HCT116 (cell line): ENCODE results near the gene MMP23B. TPM values are rescaled to one million over a fixed set of nuclear protein-coding genes. Genes with fewer than 3 reads are reported as not detected.

Source experiments
- ATAC-seq: fragments of 200-7000 bp; cut with Tn5 transposase; 2 replicates; pipeline ENCODE4 v1.9.1; 2020; ENCODE audit warnings: mild to moderate bottlenecking, moderate library complexity
- BruUV-seq: library from RNA; stranded (reverse); fragments of 400-500 nt; replicated peaks from 2 replicates; lab custom pipeline; 2021; lab: Mats Ljungman, UMichigan
- CTCF ChIA-PET: fragments of 300-600 bp; sonication (Branson Sonifier 250); formaldehyde crosslinking; loops from one replicate; lab custom pipeline; 2021; ENCODE audit warnings: antibody characterized with exemption; lab: Charles Lee
- POLR2A ChIA-PET: fragments of 300-600, 350-600 bp; sonication (Branson Sonifier 250); formaldehyde crosslinking; loops from one replicate; lab custom pipeline; 2021; ENCODE audit warnings: antibody characterized with exemption; lab: Charles Lee
- RAD21 ChIA-PET, 2 experiments: fragments of 300-600 bp; sonication (Branson Sonifier 250); formaldehyde crosslinking; loops; one replicate each; lab custom pipeline; 2023; ENCODE audit warnings: low total read pairs in 2 of 2; ENCODE audit not compliant: uncharacterized antibody in 2 of 2, unreplicated experiment in 2 of 2, low non-redundant PET in 1 of 2; lab: Charles Lee
- DNase-seq: peaks from one replicate; pipeline ENCODE4 v3.0.0-alpha.2; 2010; ENCODE audit warnings: low read depth, low spot score
- H2AFZ ChIP-seq: fragments of 200-600 bp; shearing (Covaris generic), sonication (generic); 2 replicates; pipeline ENCODE4 v1.6.1; 2017; ENCODE audit warnings: low read depth, mixed run types, mixed read lengths, antibody characterized with exemption, low read length; ENCODE audit not compliant: poor library complexity, severe bottlenecking
- H3K27ac ChIP-seq: 2 replicates; pipeline ENCODE4 v1.5.1; 2012; ENCODE audit warnings: low read depth, low read length
- H3K27me3 ChIP-seq: fragments of 200-600 bp; sonication (generic); 2 replicates; pipeline ENCODE4 v1.6.1; 2016; ENCODE audit warnings: mixed run types, low read length, mixed read lengths; ENCODE audit not compliant: insufficient read depth
- H3K36me3 ChIP-seq, 2 experiments: fragments of 200-500 bp in 1 of 2; fragments of 200-600 bp in 1 of 2; sonication (Bioruptor generic) in 1 of 2; sonication (generic) in 1 of 2; 2 replicates each; pipeline versions ENCODE4 v1.5.1 to v1.6.1; 2014 to 2016; ENCODE audit warnings: low read length in 2 of 2, inconsistent platforms in 1 of 2, mixed read lengths in 1 of 2, mixed run types in 1 of 2; ENCODE audit not compliant: insufficient read depth in 2 of 2, control insufficient read depth in 1 of 2
- H3K4me1 ChIP-seq, 2 experiments: fragments of 200-600 bp in 1 of 2; sonication (generic) in 1 of 2; 2 replicates each; pipeline versions ENCODE4 v1.5.1 to v1.6.1; 2012 to 2017; ENCODE audit warnings: low read length in 2 of 2, inconsistent platforms in 1 of 2, mild to moderate bottlenecking in 1 of 2, mixed read lengths in 1 of 2, mixed run types in 1 of 2, moderate library complexity in 1 of 2; ENCODE audit not compliant: insufficient read depth in 2 of 2, control insufficient read depth in 1 of 2
- H3K4me2 ChIP-seq: fragments of 200-600 bp; sonication (generic); 2 replicates; pipeline ENCODE4 v1.6.1; 2017; ENCODE audit warnings: mixed run types, low read length, mixed read lengths
- H3K4me3 ChIP-seq, 2 experiments: fragments of 200-600 bp in 1 of 2; sonication (generic) in 1 of 2; replicated peaks in 1 of 2; 2 replicates each; pipeline ENCODE4 v1.5.1; 2011 to 2016; ENCODE audit warnings: low read length in 2 of 2, control low read depth in 1 of 2, low read depth in 1 of 2, mild to moderate bottlenecking in 1 of 2, mixed read lengths in 1 of 2, mixed run types in 1 of 2
- H3K79me2 ChIP-seq: fragments of 200-600 bp; sonication (generic); 2 replicates; pipeline ENCODE4 v1.6.1; 2017; ENCODE audit warnings: mild to moderate bottlenecking, mixed run types, low read length, moderate library complexity, mixed read lengths; ENCODE audit not compliant: insufficient read depth
- H3K9ac ChIP-seq: fragments of 200-600 bp; sonication (generic); 2 replicates; pipeline ENCODE4 v1.6.1; 2016; ENCODE audit warnings: low read length, mixed read lengths
- H3K9me2 ChIP-seq: fragments of 200-600 bp; sonication (generic), shearing (Covaris generic); 2 replicates; pipeline ENCODE4 v1.6.1; 2017; ENCODE audit warnings: mixed run types, mild to moderate bottlenecking, moderate library complexity; ENCODE audit not compliant: insufficient read depth
- H3K9me3 ChIP-seq, 2 experiments: fragments of 200-500 bp in 1 of 2; fragments of 200-600 bp in 1 of 2; sonication (Bioruptor generic) in 1 of 2; sonication (generic) in 1 of 2; 2 replicates each; pipeline ENCODE4 v1.6.1; 2014 to 2017; ENCODE audit warnings: low read length in 2 of 2, mixed read lengths in 2 of 2, inconsistent platforms in 1 of 2, low read depth in 1 of 2, mild to moderate bottlenecking in 1 of 2, mixed run types in 1 of 2, moderate library complexity in 1 of 2; ENCODE audit not compliant: control insufficient read depth in 1 of 2, insufficient read depth in 1 of 2
- H4K20me1 ChIP-seq: fragments of 200-600 bp; sonication (generic), shearing (Covaris generic); 2 replicates; pipeline ENCODE4 v1.6.1; 2017; ENCODE audit warnings: mixed run types, mild to moderate bottlenecking, moderate library complexity; ENCODE audit not compliant: insufficient read depth
- CBX3 ChIP-seq: IDR thresholded peaks from 2 replicates; pipeline ENCODE4 v1.6.1; 2012; ENCODE audit warnings: low read depth
- CEBPB ChIP-seq: IDR thresholded peaks from 2 replicates; pipeline ENCODE4 v1.6.1; 2012; ENCODE audit warnings: low read depth
- EGR1 ChIP-seq: IDR thresholded peaks from 2 replicates; pipeline ENCODE4 v1.6.1; 2012; ENCODE audit warnings: low read depth
- ELF1 ChIP-seq: IDR thresholded peaks from 2 replicates; pipeline ENCODE4 v1.6.1; 2012; ENCODE audit warnings: low read depth, borderline replicate concordance
- EZH2 ChIP-seq: fragments of 200-600 bp; sonication (generic); IDR thresholded peaks from 2 replicates; pipeline ENCODE4 v1.6.1; 2017; ENCODE audit warnings: antibody characterized with exemption, mixed run types
- EZH2phosphoT487 ChIP-seq: fragments of 200-600 bp; IDR thresholded peaks from 2 replicates; pipeline ENCODE4 v1.6.1; 2018; ENCODE audit warnings: antibody characterized with exemption, borderline replicate concordance
- JUND ChIP-seq: IDR thresholded peaks from 2 replicates; pipeline ENCODE4 v1.6.1; 2012
- RAD21 ChIP-seq: IDR thresholded peaks from 2 replicates; pipeline ENCODE4 v1.6.1; 2012; ENCODE audit warnings: low read depth, mild to moderate bottlenecking
- SIN3A ChIP-seq: IDR thresholded peaks from 2 replicates; pipeline ENCODE4 v1.6.1; 2012; ENCODE audit warnings: low read depth
- SP1 ChIP-seq: IDR thresholded peaks from 2 replicates; pipeline ENCODE4 v1.6.1; 2012; ENCODE audit warnings: low read depth
- SRF ChIP-seq: IDR thresholded peaks from 2 replicates; pipeline ENCODE4 v1.6.1; 2012; ENCODE audit warnings: low read depth
- TCF7L2 ChIP-seq: IDR thresholded peaks from 2 replicates; pipeline ENCODE4 v1.7.0; 2011; ENCODE audit warnings: borderline replicate concordance, inconsistent platforms; ENCODE audit not compliant: insufficient read depth, insufficient read length; ENCODE audit errors: extremely low read depth
- YY1 ChIP-seq: IDR thresholded peaks from 2 replicates; pipeline ENCODE4 v1.6.1; 2011; ENCODE audit warnings: low read length, low read depth, moderate library complexity, mild to moderate bottlenecking; ENCODE audit not compliant: insufficient replicate concordance; ENCODE audit errors: extremely low read depth
- ZNF274 ChIP-seq: fragments of 200-500 bp; sonication (Bioruptor generic); IDR thresholded peaks from 2 replicates; pipeline ENCODE4 v1.6.1; 2014; ENCODE audit warnings: mild to moderate bottlenecking, low read depth, low read length, inconsistent platforms
- intact Hi-C: fragments of 100-400 bp; cut with micrococcal nuclease; formaldehyde crosslinking; loops from 2 replicates; pipeline ENCODE4 v1.10.0; 2022
- total RNA-seq: library from RNA; stranded (reverse); gene quantifications from one replicate; pipeline ENCODE4 v1.2.1, GENCODE V29; 2021; ENCODE audit not compliant: unreplicated experiment
- TF ChIP-seq, protein P1 (sequence below): IDR thresholded peaks from 2 replicates; pipeline ENCODE4 v1.6.1; 2012; ENCODE audit warnings: low read depth
- TF ChIP-seq, protein P2 (sequence below): IDR thresholded peaks from 2 replicates; pipeline ENCODE4 v1.6.1; 2011; ENCODE audit warnings: mild to moderate bottlenecking, low read length, moderate library complexity; ENCODE audit not compliant: insufficient replicate concordance; ENCODE audit errors: extremely low read depth
- TF ChIP-seq, protein P3 (sequence below), 3 experiments: fragments of 200-600 bp in 1 of 3; sonication (generic) in 1 of 3; IDR thresholded peaks in 2 of 3; conservative IDR thresholded peaks in 1 of 3; 2 replicates each; pipeline ENCODE4 v1.5.1; 2012 to 2017; ENCODE audit warnings: low read depth in 2 of 3, low read length in 2 of 3, antibody characterized with exemption in 1 of 3, borderline replicate concordance in 1 of 3, control low read depth in 1 of 3, mild to moderate bottlenecking in 1 of 3, mixed read lengths in 1 of 3, mixed run types in 1 of 3, moderate library complexity in 1 of 3; ENCODE audit not compliant: insufficient read depth in 1 of 3
- TF ChIP-seq, protein P4 (sequence below): IDR thresholded peaks from 2 replicates; pipeline ENCODE4 v1.6.1; 2012

MMP23B gene
- total RNA-seq, 1 experiment from 2014 or later, result 8.7 TPM

DNA sequence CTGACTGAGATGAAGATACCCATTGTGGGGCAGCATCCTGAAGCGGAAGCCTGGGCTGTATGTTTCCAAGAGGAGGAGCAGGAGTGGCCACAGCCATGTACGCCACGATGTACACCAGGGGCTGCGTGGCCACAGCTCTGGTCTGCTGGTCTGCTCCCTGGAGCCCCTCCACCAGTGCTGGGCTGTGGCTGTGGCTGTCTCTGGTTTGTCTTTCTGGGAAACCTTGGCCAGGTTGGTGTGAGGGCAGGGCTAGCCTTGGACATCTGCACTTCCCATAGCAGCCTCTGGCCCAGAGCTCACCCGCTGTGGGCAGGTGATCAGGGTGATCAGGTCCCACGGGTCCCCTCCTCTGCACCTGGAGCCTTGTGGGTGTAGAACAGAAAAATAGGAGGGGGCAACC lies 14.0 kb upstream of the MMP23B start:
- ATAC-seq (no peak), DNase-seq (no peak)
- TF ChIP-seq SIN3A (no peak), YY1 (no peak), SRF (no peak), JUND (no peak), ZNF274 (no peak), EZH2 (no peak), TCF7L2 (no peak), CEBPB (no peak), ELF1 (no peak), SP1 (no peak), EZH2phosphoT487 (no peak), EGR1 (no peak), CBX3 (no peak), RAD21 (no peak)
- TF ChIP-seq, protein P1, sequence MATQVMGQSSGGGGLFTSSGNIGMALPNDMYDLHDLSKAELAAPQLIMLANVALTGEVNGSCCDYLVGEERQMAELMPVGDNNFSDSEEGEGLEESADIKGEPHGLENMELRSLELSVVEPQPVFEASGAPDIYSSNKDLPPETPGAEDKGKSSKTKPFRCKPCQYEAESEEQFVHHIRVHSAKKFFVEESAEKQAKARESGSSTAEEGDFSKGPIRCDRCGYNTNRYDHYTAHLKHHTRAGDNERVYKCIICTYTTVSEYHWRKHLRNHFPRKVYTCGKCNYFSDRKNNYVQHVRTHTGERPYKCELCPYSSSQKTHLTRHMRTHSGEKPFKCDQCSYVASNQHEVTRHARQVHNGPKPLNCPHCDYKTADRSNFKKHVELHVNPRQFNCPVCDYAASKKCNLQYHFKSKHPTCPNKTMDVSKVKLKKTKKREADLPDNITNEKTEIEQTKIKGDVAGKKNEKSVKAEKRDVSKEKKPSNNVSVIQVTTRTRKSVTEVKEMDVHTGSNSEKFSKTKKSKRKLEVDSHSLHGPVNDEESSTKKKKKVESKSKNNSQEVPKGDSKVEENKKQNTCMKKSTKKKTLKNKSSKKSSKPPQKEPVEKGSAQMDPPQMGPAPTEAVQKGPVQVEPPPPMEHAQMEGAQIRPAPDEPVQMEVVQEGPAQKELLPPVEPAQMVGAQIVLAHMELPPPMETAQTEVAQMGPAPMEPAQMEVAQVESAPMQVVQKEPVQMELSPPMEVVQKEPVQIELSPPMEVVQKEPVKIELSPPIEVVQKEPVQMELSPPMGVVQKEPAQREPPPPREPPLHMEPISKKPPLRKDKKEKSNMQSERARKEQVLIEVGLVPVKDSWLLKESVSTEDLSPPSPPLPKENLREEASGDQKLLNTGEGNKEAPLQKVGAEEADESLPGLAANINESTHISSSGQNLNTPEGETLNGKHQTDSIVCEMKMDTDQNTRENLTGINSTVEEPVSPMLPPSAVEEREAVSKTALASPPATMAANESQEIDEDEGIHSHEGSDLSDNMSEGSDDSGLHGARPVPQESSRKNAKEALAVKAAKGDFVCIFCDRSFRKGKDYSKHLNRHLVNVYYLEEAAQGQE, result no peak
- TF ChIP-seq, protein P2, sequence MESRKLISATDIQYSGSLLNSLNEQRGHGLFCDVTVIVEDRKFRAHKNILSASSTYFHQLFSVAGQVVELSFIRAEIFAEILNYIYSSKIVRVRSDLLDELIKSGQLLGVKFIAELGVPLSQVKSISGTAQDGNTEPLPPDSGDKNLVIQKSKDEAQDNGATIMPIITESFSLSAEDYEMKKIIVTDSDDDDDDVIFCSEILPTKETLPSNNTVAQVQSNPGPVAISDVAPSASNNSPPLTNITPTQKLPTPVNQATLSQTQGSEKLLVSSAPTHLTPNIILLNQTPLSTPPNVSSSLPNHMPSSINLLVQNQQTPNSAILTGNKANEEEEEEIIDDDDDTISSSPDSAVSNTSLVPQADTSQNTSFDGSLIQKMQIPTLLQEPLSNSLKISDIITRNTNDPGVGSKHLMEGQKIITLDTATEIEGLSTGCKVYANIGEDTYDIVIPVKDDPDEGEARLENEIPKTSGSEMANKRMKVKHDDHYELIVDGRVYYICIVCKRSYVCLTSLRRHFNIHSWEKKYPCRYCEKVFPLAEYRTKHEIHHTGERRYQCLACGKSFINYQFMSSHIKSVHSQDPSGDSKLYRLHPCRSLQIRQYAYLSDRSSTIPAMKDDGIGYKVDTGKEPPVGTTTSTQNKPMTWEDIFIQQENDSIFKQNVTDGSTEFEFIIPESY, result no peak
- TF ChIP-seq, protein P3, sequence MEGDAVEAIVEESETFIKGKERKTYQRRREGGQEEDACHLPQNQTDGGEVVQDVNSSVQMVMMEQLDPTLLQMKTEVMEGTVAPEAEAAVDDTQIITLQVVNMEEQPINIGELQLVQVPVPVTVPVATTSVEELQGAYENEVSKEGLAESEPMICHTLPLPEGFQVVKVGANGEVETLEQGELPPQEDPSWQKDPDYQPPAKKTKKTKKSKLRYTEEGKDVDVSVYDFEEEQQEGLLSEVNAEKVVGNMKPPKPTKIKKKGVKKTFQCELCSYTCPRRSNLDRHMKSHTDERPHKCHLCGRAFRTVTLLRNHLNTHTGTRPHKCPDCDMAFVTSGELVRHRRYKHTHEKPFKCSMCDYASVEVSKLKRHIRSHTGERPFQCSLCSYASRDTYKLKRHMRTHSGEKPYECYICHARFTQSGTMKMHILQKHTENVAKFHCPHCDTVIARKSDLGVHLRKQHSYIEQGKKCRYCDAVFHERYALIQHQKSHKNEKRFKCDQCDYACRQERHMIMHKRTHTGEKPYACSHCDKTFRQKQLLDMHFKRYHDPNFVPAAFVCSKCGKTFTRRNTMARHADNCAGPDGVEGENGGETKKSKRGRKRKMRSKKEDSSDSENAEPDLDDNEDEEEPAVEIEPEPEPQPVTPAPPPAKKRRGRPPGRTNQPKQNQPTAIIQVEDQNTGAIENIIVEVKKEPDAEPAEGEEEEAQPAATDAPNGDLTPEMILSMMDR (IDR thresholded peaks at IDR 0.05 in 2 of 3, conservative IDR thresholded peaks at IDR 0.05 in 1 of 3; ENCODE audit: borderline replicate concordance in 1 of 3, insufficient read depth in 1 of 3, low read depth in 2 of 3, low read length in 2 of 3), result no peak
- TF ChIP-seq, protein P4, sequence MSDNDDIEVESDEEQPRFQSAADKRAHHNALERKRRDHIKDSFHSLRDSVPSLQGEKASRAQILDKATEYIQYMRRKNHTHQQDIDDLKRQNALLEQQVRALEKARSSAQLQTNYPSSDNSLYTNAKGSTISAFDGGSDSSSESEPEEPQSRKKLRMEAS, result no peak
- Histone ChIP-seq H2AFZ (no peak overlapping the region), H3K4me1 (peaks cover 11 to 29% of the 10 kb centered on the region in 2 experiments; a peak in 3 of 4 replicates), H3K27ac (no peak overlapping the region), H3K9ac (no peak overlapping the region), H3K36me3 (peaks cover 0 to 3% of the 10 kb centered on the region in 2 experiments; a peak in 1 of 4 replicates), H3K27me3 (no peaks in the 10 kb centered on the region), H3K79me2 (peaks cover 9% of the 10 kb centered on the region; the same call in 1 of the 2 replicates), H3K4me3 (no peak overlapping the region), H3K9me2 (no peaks in the 10 kb centered on the region), H3K9me3 (no peaks in the 10 kb centered on the region), H3K4me2 (no peak overlapping the region), H4K20me1 (0 out of 2 replicates have a peak, but pooled peaks cover 3% of the 10 kb centered on the region)
- ChIA-PET RAD21 (no interaction called here), CTCF (no interaction called here), POLR2A (interaction anchor here (2.2 kb wide), 1 partner anchor 11 kb away, joined by 6 read pairs; no protein-coding TSS in a partner anchor)
- intact Hi-C loops, result loop anchor here (10.0 kb wide), 1 partner anchor 273 kb away; the partner anchor contains the start of gene DVL1
- no TSS peak for BruUV-seq
